Measurements from ENCODE around the gene DENND1A.

DENND1A gene

GRCh38 chr9:123383512-123384170 lies 546.3 kb downstream of the DENND1A start:
- Histone ChIP-seq H3K36me3 (peaks cover 11 to 30% (median 26%) of the 10 kb centered on the region in 3 donors), H3K4me3 (no peak overlapping the region), H3K4me1 (no peaks in the 10 kb centered on the region), H3K9me3 (no peaks in the 10 kb centered on the region), H3K27me3 (no peaks in the 10 kb centered on the region), H3K27ac (no peak overlapping the region)
- intact Hi-C loops (cut with DNase I; ENCODE audit: low total_unique reads), result no loop called here
- no peak for TF ChIP-seq CTCF (IDR thresholded peaks at IDR 0.05)
- no peak for DNase-seq

- intact Hi-C loops (cut with DNase I; ENCODE audit: low total_unique reads), result no loop called here
- no peak for DNase-seq
Observed at GRCh38 chr9:123382653-123383511, 547.0 kb downstream of the DENND1A start.

GRCh38 chr9:123380852-123381705 lies 548.8 kb downstream of the DENND1A start:
- intact Hi-C loops (cut with DNase I; ENCODE audit: low total_unique reads), result no loop called here
- no peaks in the 10 kb centered on the region for H3K9me3 ChIP-seq
- H3K36me3 ChIP-seq, result peaks cover 11 to 30% (median 26%) of the 10 kb centered on the region in 3 donors
- no peak for DNase-seq
- H3K4me1 ChIP-seq, result peaks cover 0 to under 1% (median 0%) of the 10 kb centered on the region in 4 donors
- no peak for TF ChIP-seq CTCF (IDR thresholded peaks at IDR 0.05)
- peaks cover 0 to 9% of the 10 kb centered on the region in 2 donors for H3K27me3 ChIP-seq
- no peak overlapping the region for H3K27ac ChIP-seq
- no peak overlapping the region for H3K4me3 ChIP-seq

More at GRCh38 chr9:123382653-123383511, 547.0 kb downstream of the DENND1A start:
- Histone ChIP-seq H3K27me3 (no peaks in the 10 kb centered on the region), H3K36me3 (peaks cover 11 to 30% (median 26%) of the 10 kb centered on the region in 3 donors), H3K4me1 (no peaks in the 10 kb centered on the region), H3K27ac (no peak overlapping the region), H3K9me3 (no peaks in the 10 kb centered on the region), H3K4me3 (no peak overlapping the region)
- TF ChIP-seq CTCF (IDR thresholded peaks at IDR 0.05), result no peak

GRCh38 chr9:123378956-123379660 lies 550.8 kb downstream of the DENND1A start:
- Histone ChIP-seq H3K27me3 (peaks cover 0 to 27% of the 10 kb centered on the region in 2 donors), H3K4me3 (no peak overlapping the region), H3K27ac (no peak overlapping the region), H3K9me3 (no peaks in the 10 kb centered on the region), H3K36me3 (peaks cover 11 to 30% (median 26%) of the 10 kb centered on the region in 3 donors), H3K4me1 (peaks cover 0 to 8% (median 6%) of the 10 kb centered on the region in 4 donors)
- TF ChIP-seq CTCF (IDR thresholded peaks at IDR 0.05), result no peak
- DNase-seq, result no peak
- intact Hi-C loops (cut with DNase I; ENCODE audit: low total_unique reads), result no loop called here

GRCh38 chr9:123378025-123378424 lies 551.9 kb downstream of the DENND1A start:
- Histone ChIP-seq H3K4me1 (peaks cover 0 to 18% (median 11%) of the 10 kb centered on the region in 4 donors), H3K36me3 (peaks cover 4 to 20% (median 17%) of the 10 kb centered on the region in 3 donors), H3K27ac (no peak overlapping the region), H3K9me3 (no peaks in the 10 kb centered on the region), H3K27me3 (peaks cover 0 to 38% of the 10 kb centered on the region in 2 donors), H3K4me3 (no peak overlapping the region)
- TF ChIP-seq CTCF (IDR thresholded peaks at IDR 0.05), result no peak
- intact Hi-C loops (cut with DNase I; ENCODE audit: low total_unique reads), result no loop called here
- DNase-seq, result no peak

All from tibial artery (tissue), 4 donors.